CMK (cell line): ENCODE results near the gene RBM39.
"Not testable (repeated sequence)": the region's sequence is repeated elsewhere in the genome, so short reads cannot be mapped to it uniquely, and the experiment has no call there.

ENCODE experiments used
- DNase-seq: peaks from one replicate; pipeline ENCODE4 v3.0.0-alpha.2; 2010; ENCODE audit warnings: low read depth

Gene RBM39

GRCh38 chr20:35741892-35742740 is at the start of gene RBM39:
RBM39 (minus strand) TSS chr20:35742260; CDS start chr20:35740874, 1,386 bp downstream.
- peak; percentile 100 for DNase-seq

GRCh38 chr20:35791821-35792220 is 49.8 kb upstream of the RBM39 start:
- no peak for DNase-seq

- DNase-seq: no peak
Observed at GRCh38 chr20:35791097-35791496, 49.0 kb upstream of the RBM39 start.

- DNase-seq: no peak
Observed at GRCh38 chr20:35788796-35789195, 46.7 kb upstream of the RBM39 start.

GRCh38 chr20:35785541-35785940 is 43.5 kb upstream of the RBM39 start:
- DNase-seq: not testable (repeated sequence)

GRCh38 chr20:35783811-35784210 is 41.8 kb upstream of the RBM39 start:
- not testable (repeated sequence) for DNase-seq

GRCh38 chr20:35776513-35777101 is 34.5 kb upstream of the RBM39 start:
- no peak for DNase-seq

- no peak for DNase-seq
Observed at GRCh38 chr20:35774391-35774790, 32.3 kb upstream of the RBM39 start.

- no peak for DNase-seq
Observed at GRCh38 chr20:35773154-35773751, 31.2 kb upstream of the RBM39 start.

GRCh38 chr20:35772563-35773058 is 30.6 kb upstream of the RBM39 start:
- DNase-seq: no peak

- peak; percentile 98 for DNase-seq
Observed at GRCh38 chr20:35771689-35772562, 29.9 kb upstream of the RBM39 start, which contains the start of gene PHF20. PHF20 (plus strand) TSS chr20:35772015; CDS start chr20:35801523, 29,508 bp downstream.

GRCh38 chr20:35771367-35771688 is 29.3 kb upstream of the RBM39 start:
- no peak for DNase-seq

GRCh38 chr20:35768731-35769664 is 26.9 kb upstream of the RBM39 start:
- peak; percentile 66 for DNase-seq

- peak; percentile 88 for DNase-seq
Observed at GRCh38 chr20:35767683-35768481, 25.8 kb upstream of the RBM39 start.

GRCh38 chr20:35766843-35767242 is 24.8 kb upstream of the RBM39 start:
- DNase-seq: no peak

GRCh38 chr20:35764936-35765335 is 22.9 kb upstream of the RBM39 start:
- DNase-seq: not testable (repeated sequence)

GRCh38 chr20:35762461-35762860 is 20.4 kb upstream of the RBM39 start:
- DNase-seq: no peak

- not testable (repeated sequence) for DNase-seq
Observed at GRCh38 chr20:35761548-35761947, 19.5 kb upstream of the RBM39 start.

- no peak for DNase-seq
Observed at GRCh38 chr20:35757098-35757705, 15.1 kb upstream of the RBM39 start.
